HG02759 (cell line): ENCODE measurements around the gene SPTBN1.
A peak's percentile ranks its signal among the peaks of the same experiment; 100 is the strongest.
"Not testable (repeated sequence)": the region's sequence is repeated elsewhere in the genome, so short reads cannot be mapped to it uniquely, and the experiment has no call there.

Experiments used
- ATAC-seq: cut with Tn5 transposase; IDR thresholded peaks from one replicate; pipeline ENCODE4 v1.9.1; 2021; ENCODE audit warnings: mild to moderate bottlenecking, moderate library complexity; ENCODE audit not compliant: unreplicated experiment

Gene SPTBN1

GRCh38 chr2:54524226-54524991 lies 68.3 kb downstream of the SPTBN1 start:
- ATAC-seq, result peak; percentile 65

GRCh38 chr2:54525321-54525720 lies 69.2 kb downstream of the SPTBN1 start:
- no peak for ATAC-seq

- ATAC-seq, result no peak
Observed at GRCh38 chr2:54526226-54526879, 70.2 kb downstream of the SPTBN1 start.

GRCh38 chr2:54528311-54528955 lies 72.3 kb downstream of the SPTBN1 start:
- ATAC-seq, result no peak

- not testable (repeated sequence) for ATAC-seq
Observed at GRCh38 chr2:54529518-54529917, 73.4 kb downstream of the SPTBN1 start.

GRCh38 chr2:54529935-54530334 lies 73.8 kb downstream of the SPTBN1 start:
- peak; percentile 51 for ATAC-seq

GRCh38 chr2:54531558-54531957 lies 75.4 kb downstream of the SPTBN1 start:
- no peak for ATAC-seq

GRCh38 chr2:54534221-54534620 lies 78.1 kb downstream of the SPTBN1 start:
- ATAC-seq, result no peak

GRCh38 chr2:54534625-54535024 lies 78.5 kb downstream of the SPTBN1 start:
- no peak for ATAC-seq

- no peak for ATAC-seq
Observed at GRCh38 chr2:54535599-54536195, 79.6 kb downstream of the SPTBN1 start.

- no peak for ATAC-seq
Observed at GRCh38 chr2:54536720-54537119, 80.6 kb downstream of the SPTBN1 start.

GRCh38 chr2:54538537-54538936 lies 82.4 kb downstream of the SPTBN1 start:
- no peak for ATAC-seq

GRCh38 chr2:54539683-54540082 lies 83.6 kb downstream of the SPTBN1 start:
- no peak for ATAC-seq

- ATAC-seq, result no peak
Observed at GRCh38 chr2:54540194-54540593, 84.1 kb downstream of the SPTBN1 start.

GRCh38 chr2:54541995-54542394 lies 85.9 kb downstream of the SPTBN1 start:
- ATAC-seq, result no peak

GRCh38 chr2:54543733-54544396 lies 87.7 kb downstream of the SPTBN1 start:
- no peak for ATAC-seq

GRCh38 chr2:54545702-54546450 lies 89.7 kb downstream of the SPTBN1 start:
- ATAC-seq, result peak; percentile 82

- ATAC-seq, result peak; percentile 2
Observed at GRCh38 chr2:54546518-54546917, 90.4 kb downstream of the SPTBN1 start.

GRCh38 chr2:54546923-54547720 lies 91.0 kb downstream of the SPTBN1 start:
- peak; percentile 48 for ATAC-seq
